Omental fat pad (tissue), 4 donors: ENCODE results near the gene TEDDM1. TPM values are rescaled to one million over a fixed set of nuclear protein-coding genes. Genes with fewer than 3 reads are reported as not detected.

ENCODE experiments used
- ATAC-seq: fragments of 150-250 bp; one replicate; pipeline ENCODE4 v1.9.1; 2016; ENCODE audit warnings: mild to moderate bottlenecking, moderate library complexity; ENCODE audit not compliant: low FRiP score
- DNase-seq: peaks from one replicate; pipeline ENCODE4 v3.0.0-alpha.2; 2019; ENCODE audit warnings: low spot score
- total RNA-seq, 4 donors: library from RNA; depleted of rRNA; stranded (reverse); fragments of >200 nt; gene quantifications; one replicate each; pipeline ENCODE4 v1.1.0, GENCODE V29; 2016
- TF ChIP-seq, protein P1 (sequence below), 3 donors: fragments of 450-650 bp; IDR thresholded peaks; one replicate each; pipeline ENCODE4 v1.5.1; 2016 to 2017; ENCODE audit warnings: antibody characterized with exemption in 3 of 3, mild to moderate bottlenecking in 3 of 3, moderate library complexity in 2 of 3

The TEDDM1 gene
- total RNA-seq, 4 donors from 2014 or later: not detected

GRCh38 chr1:182387566-182387965 is 12.9 kb downstream of the TEDDM1 start:
- no peak for ATAC-seq

DNA sequence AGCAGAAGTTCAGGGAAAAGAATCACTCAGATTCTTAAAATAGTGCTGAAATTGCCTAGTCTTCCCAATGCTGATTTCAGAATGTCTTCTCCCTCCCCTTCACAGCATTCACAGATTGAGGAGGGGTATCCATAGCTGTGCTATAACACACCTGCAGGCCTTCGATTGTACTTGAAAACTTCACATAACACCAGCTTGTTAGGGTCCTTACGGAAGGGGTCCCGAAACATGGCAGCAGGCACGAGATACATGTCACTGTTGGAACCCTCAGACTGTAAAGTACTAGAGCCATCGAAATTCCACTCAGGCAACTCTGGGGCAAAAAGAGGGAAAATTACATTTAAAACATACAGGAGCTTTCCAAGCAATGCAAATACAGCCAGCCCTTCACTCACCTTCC is 13.5 kb downstream of the TEDDM1 start:
- TF ChIP-seq, protein P1, sequence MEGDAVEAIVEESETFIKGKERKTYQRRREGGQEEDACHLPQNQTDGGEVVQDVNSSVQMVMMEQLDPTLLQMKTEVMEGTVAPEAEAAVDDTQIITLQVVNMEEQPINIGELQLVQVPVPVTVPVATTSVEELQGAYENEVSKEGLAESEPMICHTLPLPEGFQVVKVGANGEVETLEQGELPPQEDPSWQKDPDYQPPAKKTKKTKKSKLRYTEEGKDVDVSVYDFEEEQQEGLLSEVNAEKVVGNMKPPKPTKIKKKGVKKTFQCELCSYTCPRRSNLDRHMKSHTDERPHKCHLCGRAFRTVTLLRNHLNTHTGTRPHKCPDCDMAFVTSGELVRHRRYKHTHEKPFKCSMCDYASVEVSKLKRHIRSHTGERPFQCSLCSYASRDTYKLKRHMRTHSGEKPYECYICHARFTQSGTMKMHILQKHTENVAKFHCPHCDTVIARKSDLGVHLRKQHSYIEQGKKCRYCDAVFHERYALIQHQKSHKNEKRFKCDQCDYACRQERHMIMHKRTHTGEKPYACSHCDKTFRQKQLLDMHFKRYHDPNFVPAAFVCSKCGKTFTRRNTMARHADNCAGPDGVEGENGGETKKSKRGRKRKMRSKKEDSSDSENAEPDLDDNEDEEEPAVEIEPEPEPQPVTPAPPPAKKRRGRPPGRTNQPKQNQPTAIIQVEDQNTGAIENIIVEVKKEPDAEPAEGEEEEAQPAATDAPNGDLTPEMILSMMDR (IDR thresholded peaks at IDR 0.05): no peak
- no peak for ATAC-seq
- DNase-seq: no peak

More at GRCh38 chr1:182387566-182387965, 12.9 kb downstream of the TEDDM1 start:
- TF ChIP-seq, protein P1 (IDR thresholded peaks at IDR 0.05): no peak
- no peak for DNase-seq

GRCh38 chr1:182385885-182386853 is 14.3 kb downstream of the TEDDM1 start:
- DNase-seq: no peak
- TF ChIP-seq, protein P1 (IDR thresholded peaks at IDR 0.05): no peak
- ATAC-seq: no peak

DNA sequence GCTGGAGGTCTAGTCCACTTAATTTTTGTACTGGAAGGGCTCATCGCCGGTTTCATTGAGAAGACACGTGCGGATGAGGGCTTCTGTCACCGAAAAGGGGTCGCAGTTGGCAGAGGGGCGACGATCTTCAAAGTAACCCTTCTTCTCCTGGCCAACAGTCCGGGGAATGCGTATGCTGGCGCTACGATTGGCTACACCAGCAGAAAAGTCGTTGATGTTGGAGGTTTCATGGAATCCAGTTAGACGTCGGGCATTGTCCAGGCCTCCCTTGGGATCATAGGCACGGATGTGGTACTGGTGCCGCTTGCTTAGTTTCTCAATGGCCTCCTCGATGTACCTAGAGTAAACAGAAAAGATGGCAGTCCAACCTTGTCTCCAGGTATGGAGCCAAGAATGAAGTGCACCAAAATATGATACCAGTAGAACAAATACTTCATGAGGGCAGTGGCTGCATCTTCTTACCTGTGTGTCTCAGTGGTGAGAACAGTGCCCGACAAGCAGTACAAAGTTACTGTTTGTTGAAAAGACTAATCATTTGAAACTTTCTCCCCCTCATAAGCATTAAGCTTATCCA is 16.0 kb downstream of the TEDDM1 start:
- no peak for DNase-seq

GRCh38 chr1:182383934-182384333 is 16.5 kb downstream of the TEDDM1 start:
- no peak for ATAC-seq
- TF ChIP-seq, protein P1 (IDR thresholded peaks at IDR 0.05): no peak
- DNase-seq: no peak

More for the DNA sequence above, 16.0 kb downstream of the TEDDM1 start:
- TF ChIP-seq, protein P1 (IDR thresholded peaks at IDR 0.05): no peak
- ATAC-seq: no peak

- DNase-seq (no peak), ATAC-seq (no peak)
- TF ChIP-seq, protein P1 (IDR thresholded peaks at IDR 0.05): no peak
Measured at GRCh38 chr1:182383037-182383661, 17.3 kb downstream of the TEDDM1 start.
